Left lung (tissue), 10 donors: ENCODE data around the gene CMSS1. TPM values are rescaled to one million over a fixed set of nuclear protein-coding genes. Genes with fewer than 3 reads are reported as not detected.

Source experiments
- ATAC-seq: fragments of 200-7000 bp; cut with Tn5 transposase; one replicate; pipeline ENCODE4 v1.9.1; 2020; ENCODE audit warnings: moderate library complexity
- DNase-seq, 4 donors: peaks; one replicate each; pipeline ENCODE4 v3.0.0-alpha.2; 2013 to 2020
- H3K27ac ChIP-seq, 2 donors: fragments of 200-600 bp; sonication (generic) in 1 of 2; one replicate each; pipeline versions ENCODE4 v1.5.0 to v1.8.0; 2020 to 2021
- H3K27me3 ChIP-seq, 2 donors: fragments of 200-600 bp; sonication (generic) in 1 of 2; one replicate each; pipeline versions ENCODE4 v1.5.0 to v1.8.0; 2020 to 2021
- H3K36me3 ChIP-seq, 2 donors: fragments of 200-600 bp; sonication (generic) in 1 of 2; one replicate each; pipeline versions ENCODE4 v1.5.0 to v1.8.0; 2020 to 2021
- H3K4me1 ChIP-seq, 2 donors: fragments of 200-600 bp; one replicate each; pipeline ENCODE4 v1.8.0; 2021
- H3K4me3 ChIP-seq, 2 donors: fragments of 200-600 bp; sonication (generic) in 1 of 2; one replicate each; pipeline versions ENCODE4 v1.5.0 to v1.8.0; 2020 to 2021; ENCODE audit warnings: mild to moderate bottlenecking in 1 of 2
- H3K9me3 ChIP-seq, 2 donors: fragments of 200-600 bp; sonication (generic) in 1 of 2; one replicate each; pipeline versions ENCODE4 v1.5.0 to v1.8.0; 2020 to 2021
- CTCF ChIP-seq, 2 donors: fragments of 200-600 bp; sonication (generic) in 1 of 2; IDR thresholded peaks; one replicate each; pipeline versions ENCODE4 v1.5.0 to v1.8.0; 2021; ENCODE audit warnings: antibody characterized with exemption in 2 of 2
- intact Hi-C, 2 donors: fragments of 100-400 bp; cut with DNase I; formaldehyde crosslinking; loops; one replicate each; pipeline versions ENCODE4 v1.11.2 to v1.14.2; 2022
- polyA plus RNA-seq, 6 donors: library from polyadenylated mRNA; unstranded; fragments of 120-200 nt; gene quantifications; one replicate each; pipeline ENCODE4 v1.2.1, GENCODE V29; 2013; ENCODE audit not compliant: insufficient read length in 6 of 6
- total RNA-seq, 2 donors: library from RNA; stranded (reverse); fragmentation: NEBNext Ultra II Directional; extraction: Animal tissue kit (Norgen Biotek cat#: 25700); gene quantifications; one replicate each; pipeline ENCODE4 v1.2.1, GENCODE V29; 2021
- donor health status: DM: no; HTN: yes; CAD: no.
- donor health status: DM: no; HTN: no; CAD: no.

Gene CMSS1
- total and polyA plus RNA-seq, 8 donors, result 13.4 to 51.0 (median 41.8) TPM

GRCh38 chr3:100125161-100125938 is 307.7 kb downstream of the CMSS1 start:
- H3K9me3 ChIP-seq, result no peaks in the 10 kb centered on the region
- H3K4me1 ChIP-seq, result no peaks in the 10 kb centered on the region
- no peak for TF ChIP-seq CTCF (IDR thresholded peaks at IDR 0.05)
- no peak for ATAC-seq
- no peak for DNase-seq
- no peak overlapping the region for H3K4me3 ChIP-seq
- no peaks in the 10 kb centered on the region for H3K27me3 ChIP-seq
- no peak overlapping the region for H3K27ac ChIP-seq
- intact Hi-C loops, result no loop called here
- no peaks in the 10 kb centered on the region for H3K36me3 ChIP-seq

GRCh38 chr3:100127792-100128191 is 310.1 kb downstream of the CMSS1 start:
- Histone ChIP-seq H3K36me3 (no peaks in the 10 kb centered on the region), H3K4me1 (no peaks in the 10 kb centered on the region), H3K9me3 (no peaks in the 10 kb centered on the region), H3K4me3 (no peak overlapping the region), H3K27ac (no peak overlapping the region), H3K27me3 (no peaks in the 10 kb centered on the region)
- intact Hi-C loops, result no loop called here
- ATAC-seq (no peak), DNase-seq (no peak)
- no peak for TF ChIP-seq CTCF (IDR thresholded peaks at IDR 0.05)

GRCh38 chr3:100128565-100128964 is 310.9 kb downstream of the CMSS1 start:
- TF ChIP-seq CTCF (IDR thresholded peaks at IDR 0.05), result no peak
- no peak for ATAC-seq
- H3K4me3 ChIP-seq, result no peak overlapping the region
- H3K9me3 ChIP-seq, result no peaks in the 10 kb centered on the region
- H3K27me3 ChIP-seq, result no peaks in the 10 kb centered on the region
- intact Hi-C loops, result no loop called here
- H3K4me1 ChIP-seq, result no peaks in the 10 kb centered on the region
- H3K36me3 ChIP-seq, result no peaks in the 10 kb centered on the region
- no peak for DNase-seq
- H3K27ac ChIP-seq, result no peak overlapping the region

GRCh38 chr3:100129941-100130340 is 312.3 kb downstream of the CMSS1 start:
- no peak for TF ChIP-seq CTCF (IDR thresholded peaks at IDR 0.05)
- intact Hi-C loops, result no loop called here

GRCh38 chr3:100131241-100131640 is 313.6 kb downstream of the CMSS1 start:
- no peak for TF ChIP-seq CTCF (IDR thresholded peaks at IDR 0.05)
- no peaks in the 10 kb centered on the region for H3K27me3 ChIP-seq

More at GRCh38 chr3:100129941-100130340, 312.3 kb downstream of the CMSS1 start:
- H3K9me3 ChIP-seq, result no peaks in the 10 kb centered on the region
- H3K36me3 ChIP-seq, result no peaks in the 10 kb centered on the region
- no peak overlapping the region for H3K27ac ChIP-seq
- ATAC-seq (no peak), DNase-seq (no peak)
- H3K4me3 ChIP-seq, result no peak overlapping the region
- no peaks in the 10 kb centered on the region for H3K4me1 ChIP-seq
- H3K27me3 ChIP-seq, result no peaks in the 10 kb centered on the region

More at GRCh38 chr3:100131241-100131640, 313.6 kb downstream of the CMSS1 start:
- H3K36me3 ChIP-seq, result no peaks in the 10 kb centered on the region
- intact Hi-C loops, result no loop called here
- no peak for ATAC-seq
- H3K27ac ChIP-seq, result no peak overlapping the region
- no peak for DNase-seq
- H3K9me3 ChIP-seq, result no peaks in the 10 kb centered on the region
- no peaks in the 10 kb centered on the region for H3K4me1 ChIP-seq
- no peak overlapping the region for H3K4me3 ChIP-seq
